Prostate gland (tissue), 2 donors: ENCODE results near the gene PLEKHM1.

Source experiments
- CTCF ChIP-seq, 4 experiments: fragments of 200-600 bp in 2 of 4; fragments of 450-650 bp in 2 of 4; sonication (generic) in 2 of 4; IDR thresholded peaks; 1 replicate in 3 of 4; 2 replicates in 1 of 4; pipeline ENCODE4 v1.5.1; 2016 to 2019; ENCODE audit warnings: antibody characterized with exemption in 4 of 4, mild to moderate bottlenecking in 2 of 4, moderate library complexity in 2 of 4
- POLR2A ChIP-seq: fragments of 450-650 bp; IDR thresholded peaks from one replicate; pipeline ENCODE4 v1.6.1; 2016; ENCODE audit warnings: antibody characterized with exemption, mild to moderate bottlenecking

- TF ChIP-seq POLR2A: no peak
- no peak for TF ChIP-seq CTCF (IDR thresholded peaks at IDR 0.05)
Measured at GRCh38 chr17:45441526-45442310, 48.8 kb downstream of the PLEKHM1 start.
